Gastrocnemius medialis (tissue), 4 donors: Measurements from ENCODE around the gene IDH3A.

Source experiments
- CTCF ChIP-seq, 5 experiments: fragments of 450-650 bp in 3 of 5; fragments of 200-600 bp in 2 of 5; sonication (generic) in 2 of 5; IDR thresholded peaks in 4 of 5; conservative IDR thresholded peaks in 1 of 5; 1 replicate in 4 of 5; 2 replicates in 1 of 5; pipeline ENCODE4 v1.5.1; 2016 to 2019; ENCODE audit warnings: antibody characterized with exemption in 5 of 5, mild to moderate bottlenecking in 3 of 5, moderate library complexity in 3 of 5
- POLR2A ChIP-seq, 2 donors: fragments of 450-650 bp; IDR thresholded peaks; one replicate each; pipeline ENCODE4 v1.6.1; 2017; ENCODE audit warnings: antibody characterized with exemption in 2 of 2, mild to moderate bottlenecking in 2 of 2, moderate library complexity in 2 of 2

DNA sequence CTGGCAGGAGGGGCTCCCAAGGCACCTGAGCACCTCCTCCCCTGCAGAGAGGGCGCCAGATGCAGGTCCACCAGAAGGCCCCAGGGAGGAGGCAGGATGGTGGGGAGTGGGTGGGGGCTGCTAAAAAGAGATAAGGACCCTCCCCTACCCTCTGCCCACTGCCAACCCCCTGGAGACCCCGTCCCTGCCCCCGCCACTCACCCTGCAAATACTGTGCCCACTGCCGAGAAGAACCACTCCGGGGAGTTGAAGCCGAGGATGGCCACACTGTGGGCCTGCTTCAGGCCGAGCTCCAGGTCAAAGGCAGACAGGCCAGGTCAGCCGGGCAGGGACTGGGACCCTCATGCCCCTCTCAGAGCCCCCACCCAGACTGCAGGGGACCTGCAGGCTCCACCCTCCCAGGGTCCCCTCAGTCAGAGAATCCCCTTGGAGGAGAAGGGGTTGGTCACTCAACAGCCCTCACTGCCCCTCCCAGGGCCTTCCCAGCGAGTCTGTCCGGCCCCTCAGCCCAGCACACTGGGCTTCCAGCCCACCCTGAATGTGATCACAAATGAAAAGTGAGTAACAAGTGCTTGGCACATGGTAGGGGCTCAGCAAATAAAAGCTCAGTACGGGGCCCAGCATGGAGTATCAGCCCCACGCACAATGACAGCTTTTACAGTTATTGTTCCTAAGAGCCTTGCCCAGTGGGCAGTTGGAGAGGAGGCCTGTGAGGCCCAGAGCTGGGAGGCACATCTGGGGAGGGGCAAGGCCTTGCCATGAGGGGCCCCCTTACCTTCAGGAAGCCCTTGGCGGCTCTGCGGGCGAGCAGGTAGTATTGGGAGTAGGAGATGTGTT, 44.8 kb downstream of the IDH3A start:
- TF ChIP-seq POLR2A (IDR thresholded peaks at IDR 0.05) (no peak), CTCF (IDR thresholded peaks at IDR 0.05 in 4 of 5, conservative IDR thresholded peaks at IDR 0.05 in 1 of 5) (no peak)
